H9 (cell line): ENCODE measurements around the gene DCAF11. TPM values are rescaled to one million over a fixed set of nuclear protein-coding genes. Genes with fewer than 3 reads are reported as not detected.

Experiments used
- DNase-seq: peaks from one replicate; pipeline ENCODE4 v3.0.0-alpha.2; 2017
- H2AFZ ChIP-seq: one replicate; pipeline ENCODE4 v1.6.1; 2013; ENCODE audit warnings: mild to moderate bottlenecking, low read length, control low read depth, moderate library complexity
- H2AK5ac ChIP-seq: 2 replicates; pipeline ENCODE4 v1.6.1; 2013; ENCODE audit warnings: low read length, control low read depth, mixed read lengths; ENCODE audit not compliant: insufficient read length
- H2BK120ac ChIP-seq: one replicate; pipeline ENCODE4 v1.6.1; 2013; ENCODE audit warnings: low read depth, mild to moderate bottlenecking, low read length, control low read depth, inconsistent platforms; ENCODE audit not compliant: poor library complexity, severe bottlenecking
- H2BK12ac ChIP-seq: 2 replicates; pipeline ENCODE4 v1.6.1; 2013; ENCODE audit warnings: low read length, control low read depth, mixed read lengths, low read depth; ENCODE audit not compliant: insufficient read length
- H2BK15ac ChIP-seq: 2 replicates; pipeline ENCODE4 v1.6.1; 2013; ENCODE audit warnings: low read depth, low read length, control low read depth
- H2BK20ac ChIP-seq: one replicate; pipeline ENCODE4 v1.6.1; 2013; ENCODE audit warnings: low read depth, mild to moderate bottlenecking, low read length, control low read depth, inconsistent platforms; ENCODE audit not compliant: poor library complexity, severe bottlenecking
- H2BK5ac ChIP-seq: 2 replicates; pipeline ENCODE4 v1.6.1; 2013; ENCODE audit warnings: low read length, control low read depth, mixed read lengths; ENCODE audit not compliant: insufficient read length
- H3K14ac ChIP-seq: 2 replicates; pipeline ENCODE4 v1.6.1; 2013; ENCODE audit warnings: low read length, control low read depth; ENCODE audit not compliant: insufficient read depth
- H3K18ac ChIP-seq: 2 replicates; pipeline ENCODE4 v1.6.1; 2013; ENCODE audit warnings: low read depth, mild to moderate bottlenecking, mixed read lengths, low read length, control low read depth; ENCODE audit not compliant: insufficient read length
- H3K23ac ChIP-seq: 2 replicates; pipeline ENCODE4 v1.6.1; 2013; ENCODE audit warnings: low read length, control low read depth, mixed read lengths, low read depth; ENCODE audit not compliant: insufficient read length
- H3K23me2 ChIP-seq: 2 replicates; pipeline ENCODE4 v1.6.1; 2013; ENCODE audit warnings: low read depth, mild to moderate bottlenecking, mixed read lengths, low read length, control low read depth; ENCODE audit not compliant: insufficient read length, poor library complexity, severe bottlenecking
- H3K27ac ChIP-seq: 2 replicates; pipeline ENCODE4 v1.5.1; 2013; ENCODE audit warnings: low read length, control low read depth, mixed read lengths, low read depth; ENCODE audit not compliant: insufficient read length
- H3K27me3 ChIP-seq: 2 replicates; pipeline ENCODE4 v1.6.1; 2013; ENCODE audit warnings: low read length, control low read depth, inconsistent platforms; ENCODE audit not compliant: insufficient read depth
- H3K4ac ChIP-seq: 2 replicates; pipeline ENCODE4 v1.6.1; 2013; ENCODE audit warnings: low read depth, mild to moderate bottlenecking, control low read depth, inconsistent platforms, low read length, moderate library complexity
- H3K4me1 ChIP-seq: 2 replicates; pipeline ENCODE4 v1.6.1; 2013; ENCODE audit warnings: low read length, control low read depth, inconsistent platforms; ENCODE audit not compliant: insufficient read depth
- H3K4me2 ChIP-seq: 2 replicates; pipeline ENCODE4 v1.6.1; 2013; ENCODE audit warnings: low read length, control low read depth, mixed read lengths; ENCODE audit not compliant: insufficient read length, insufficient read depth
- H3K56ac ChIP-seq: 2 replicates; pipeline ENCODE4 v1.6.1; 2013; ENCODE audit warnings: low read depth, mild to moderate bottlenecking, mixed read lengths, low read length, control low read depth; ENCODE audit not compliant: insufficient read length
- H3K79me1 ChIP-seq: 2 replicates; pipeline ENCODE4 v1.6.1; 2013; ENCODE audit warnings: low read depth, mild to moderate bottlenecking, moderate library complexity, low read length, control low read depth, inconsistent platforms; ENCODE audit not compliant: insufficient read depth, poor library complexity, severe bottlenecking
- H3K79me2 ChIP-seq: 2 replicates; pipeline ENCODE4 v1.6.1; 2013; ENCODE audit warnings: low read length, control low read depth, inconsistent platforms; ENCODE audit not compliant: insufficient read depth
- H3K9ac ChIP-seq: 2 replicates; pipeline ENCODE4 v1.6.1; 2013; ENCODE audit warnings: low read length, control low read depth, mixed read lengths; ENCODE audit not compliant: insufficient read length; ENCODE audit errors: extremely low read depth
- H3K9me3 ChIP-seq: one replicate; pipeline ENCODE4 v1.6.1; 2013; ENCODE audit warnings: low read depth, low read length, inconsistent platforms; ENCODE audit not compliant: control insufficient read depth
- H3T11ph ChIP-seq: one replicate; pipeline ENCODE4 v1.6.1; 2013; ENCODE audit warnings: mild to moderate bottlenecking, low read length, control low read depth, inconsistent platforms
- H4K20me1 ChIP-seq: one replicate; pipeline ENCODE4 v1.6.1; 2013; ENCODE audit not compliant: control insufficient read depth, insufficient read length, insufficient read depth
- H4K5ac ChIP-seq: 2 replicates; pipeline ENCODE4 v1.6.1; 2013; ENCODE audit warnings: low read depth, mild to moderate bottlenecking, mixed read lengths, low read length, control low read depth; ENCODE audit not compliant: insufficient read length
- H4K8ac ChIP-seq: replicated peaks from 2 replicates; pipeline ENCODE4 v1.6.1; 2013; ENCODE audit warnings: low read length, control low read depth, mixed read lengths, low read depth; ENCODE audit not compliant: insufficient read length
- H4K91ac ChIP-seq: 2 replicates; pipeline ENCODE4 v1.6.1; 2013; ENCODE audit warnings: low read depth, mild to moderate bottlenecking, moderate library complexity, mixed read lengths, low read length, control low read depth; ENCODE audit not compliant: insufficient read length
- H3K27ac Mint-ChIP-seq, 3 experiments: 2 replicates in 2 of 3; 3 replicates in 1 of 3; pipeline ENCODE4 v1.8.0; 2020 to 2021; ENCODE audit warnings: mixed read lengths in 3 of 3, mild to moderate bottlenecking in 1 of 3, moderate library complexity in 1 of 3
- H3K27me3 Mint-ChIP-seq: 2 replicates; pipeline ENCODE4 v1.8.0; 2021; ENCODE audit warnings: low read depth, mild to moderate bottlenecking, moderate library complexity, mixed read lengths
- H3K36me3 Mint-ChIP-seq, 3 experiments: 2 replicates in 2 of 3; 3 replicates in 1 of 3; pipeline ENCODE4 v1.8.0; 2020 to 2021; ENCODE audit warnings: low read depth in 3 of 3, mixed read lengths in 3 of 3; ENCODE audit not compliant: insufficient read depth in 1 of 3
- H3K4me1 Mint-ChIP-seq, 2 experiments: 2 replicates each; pipeline ENCODE4 v1.8.0; 2020; ENCODE audit warnings: mixed read lengths in 2 of 2
- H3K4me3 Mint-ChIP-seq, 2 experiments: 2 replicates in 1 of 2; 3 replicates in 1 of 2; pipeline ENCODE4 v1.8.0; 2020 to 2021; ENCODE audit warnings: mild to moderate bottlenecking in 2 of 2, mixed read lengths in 2 of 2, moderate library complexity in 1 of 2
- H3K9me3 Mint-ChIP-seq, 2 experiments: 2 replicates in 1 of 2; 3 replicates in 1 of 2; pipeline ENCODE4 v1.8.0; 2020; ENCODE audit warnings: mild to moderate bottlenecking in 2 of 2, mixed read lengths in 2 of 2, moderate library complexity in 1 of 2
- WGBS: extraction: QIAGEN DNeasy Blood & Tissue Kit; methylation state at CpG from one replicate; pipeline ENCODE4 v1.1.7; 2013; ENCODE audit warnings: missing lambda C conversion rate, low lambda C conversion rate, mixed read lengths; ENCODE audit not compliant: insufficient read length; ENCODE audit errors: extremely low coverage; 5-methylcytosine and 5-hydroxymethylcytosine counted together
- total RNA-seq: library from RNA; stranded (reverse); gene quantifications from 2 replicates; pipeline ENCODE4 v1.2.1, GENCODE V29; 2021
- TF ChIP-seq, protein P1 (sequence below): fragments of 200-600 bp; sonication (generic); conservative IDR thresholded peaks from 3 replicates; pipeline ENCODE4 v1.8.0; 2021; ENCODE audit warnings: antibody characterized with exemption, mild to moderate bottlenecking

The DCAF11 gene
- total RNA-seq, 1 experiment from 2014 or later = 73.4 TPM

- no peak overlapping the region for H2BK120ac ChIP-seq
- H3K9me3 Mint-ChIP-seq = no peaks in the 10 kb centered on the region
- no peak overlapping the region for H3K4me3 Mint-ChIP-seq
- peak overlapping the region in 1 of 3 experiments; percentile 43; a peak in 1 of 7 replicates for H3K27ac Mint-ChIP-seq
- no peak overlapping the region for H2AFZ ChIP-seq
- TF ChIP-seq, protein P1, sequence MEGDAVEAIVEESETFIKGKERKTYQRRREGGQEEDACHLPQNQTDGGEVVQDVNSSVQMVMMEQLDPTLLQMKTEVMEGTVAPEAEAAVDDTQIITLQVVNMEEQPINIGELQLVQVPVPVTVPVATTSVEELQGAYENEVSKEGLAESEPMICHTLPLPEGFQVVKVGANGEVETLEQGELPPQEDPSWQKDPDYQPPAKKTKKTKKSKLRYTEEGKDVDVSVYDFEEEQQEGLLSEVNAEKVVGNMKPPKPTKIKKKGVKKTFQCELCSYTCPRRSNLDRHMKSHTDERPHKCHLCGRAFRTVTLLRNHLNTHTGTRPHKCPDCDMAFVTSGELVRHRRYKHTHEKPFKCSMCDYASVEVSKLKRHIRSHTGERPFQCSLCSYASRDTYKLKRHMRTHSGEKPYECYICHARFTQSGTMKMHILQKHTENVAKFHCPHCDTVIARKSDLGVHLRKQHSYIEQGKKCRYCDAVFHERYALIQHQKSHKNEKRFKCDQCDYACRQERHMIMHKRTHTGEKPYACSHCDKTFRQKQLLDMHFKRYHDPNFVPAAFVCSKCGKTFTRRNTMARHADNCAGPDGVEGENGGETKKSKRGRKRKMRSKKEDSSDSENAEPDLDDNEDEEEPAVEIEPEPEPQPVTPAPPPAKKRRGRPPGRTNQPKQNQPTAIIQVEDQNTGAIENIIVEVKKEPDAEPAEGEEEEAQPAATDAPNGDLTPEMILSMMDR = no peak
- H3K79me2 ChIP-seq = no peaks in the 10 kb centered on the region
- no peak overlapping the region for H3K18ac ChIP-seq
- H4K5ac ChIP-seq = no peak overlapping the region
- no peak overlapping the region for H3K56ac ChIP-seq
- no peak overlapping the region for H3K4me2 ChIP-seq
- H2AK5ac ChIP-seq = no peak overlapping the region
- H3K4me1 Mint-ChIP-seq = peaks cover 37 to 47% of the 10 kb centered on the region in 2 experiments
- no peaks in the 10 kb centered on the region for H3K9me3 ChIP-seq
- no peaks in the 10 kb centered on the region for H4K20me1 ChIP-seq
- H3K27me3 Mint-ChIP-seq = peaks cover 22% of the 10 kb centered on the region
- WGBS = no CpG with 5 or more reads among the region's 3 CpGs
- H3K9ac ChIP-seq = no peak overlapping the region
- H3K27ac ChIP-seq = no peak overlapping the region
- no peak overlapping the region for H3K23ac ChIP-seq
- H3K27me3 ChIP-seq = no peaks in the 10 kb centered on the region; the same call in 1 of the 2 replicates
- H3K4me1 ChIP-seq = peaks cover 5% of the 10 kb centered on the region; the same call in 1 of the 2 replicates
- no peak overlapping the region for H4K91ac ChIP-seq
- H2BK20ac ChIP-seq = no peak overlapping the region
- no peaks in the 10 kb centered on the region for H3K79me1 ChIP-seq
- DNase-seq = no peak
- no peak overlapping the region for H3K4ac ChIP-seq
- no peaks in the 10 kb centered on the region; a peak in 1 of 7 replicates for H3K36me3 Mint-ChIP-seq
- no peak overlapping the region for H2BK12ac ChIP-seq
- H3K23me2 ChIP-seq = peaks cover 4% of the 10 kb centered on the region
- H2BK5ac ChIP-seq = no peak overlapping the region
- H3K14ac ChIP-seq = no peak overlapping the region
- no peak overlapping the region for H2BK15ac ChIP-seq
- H3T11ph ChIP-seq = no peak overlapping the region
- no peak overlapping the region for H4K8ac ChIP-seq
Observed at GRCh38 chr14:24078146-24078545, 36.4 kb upstream of the DCAF11 start.
